ENCODE measurements around the gene BANK1.

The BANK1 gene

GRCh38 chr4:101870874-101871273 is 80.3 kb downstream of the BANK1 start:
- no peak overlapping the region for H3K18ac ChIP-seq (ENCODE audit: low read depth in 1 of 2, low read length in 2 of 2)
- no peak overlapping the region for H4K91ac ChIP-seq (ENCODE audit: low read length)
- no peak overlapping the region for H2BK12ac ChIP-seq (ENCODE audit: low read length in 2 of 2)
- no peak overlapping the region for H2BK120ac ChIP-seq (ENCODE audit: low read depth, low read length)
- no peak overlapping the region for H2AK5ac ChIP-seq (ENCODE audit: low read length, severe bottlenecking)
- no peaks in the 10 kb centered on the region for H3K4me1 ChIP-seq (ENCODE audit: control insufficient read depth, insufficient read depth, low read depth, low read length)
- H3K4me3 ChIP-seq (ENCODE audit: insufficient read depth in 1 of 2, low read depth in 1 of 2, low read length in 2 of 2), result no peak overlapping the region
- H2AFZ ChIP-seq (ENCODE audit: low read depth, low read length), result no peak overlapping the region
- no peak for DNase-seq
- H3K9me3 ChIP-seq (ENCODE audit: control insufficient read depth, low read length), result peaks cover 1% of the 10 kb centered on the region
- no peak overlapping the region for H3K4ac ChIP-seq (ENCODE audit: low read depth in 1 of 2, low read length in 2 of 2)
- no peak overlapping the region for H3K27ac ChIP-seq (ENCODE audit: low read length, poor library complexity, severe bottlenecking)
- H4K8ac ChIP-seq (ENCODE audit: low read length), result no peak overlapping the region
- no peaks in the 10 kb centered on the region for H3K79me1 ChIP-seq (replicated peaks; ENCODE audit: low read length, poor library complexity, severe bottlenecking)
- H3K14ac ChIP-seq (ENCODE audit: low read length in 2 of 2), result no peak overlapping the region
- H3K23ac ChIP-seq (ENCODE audit: low read length in 2 of 2), result no peak overlapping the region
- no peak overlapping the region for H2BK15ac ChIP-seq (ENCODE audit: low read depth, poor library complexity, severe bottlenecking)
- no peak overlapping the region for H3K9ac ChIP-seq (ENCODE audit: low read length)
- no peak overlapping the region for H3K4me2 ChIP-seq (ENCODE audit: low read length, poor library complexity, severe bottlenecking)
- no peaks in the 10 kb centered on the region for H3K36me3 ChIP-seq (ENCODE audit: control insufficient read depth in 1 of 2, insufficient read depth in 2 of 2, low read depth in 1 of 2, low read length in 2 of 2)
- H2BK5ac ChIP-seq (ENCODE audit: low read depth, low read length, poor library complexity, severe bottlenecking), result no peak overlapping the region
- 80% methylated on average over 1 of the region's 1 CpG for WGBS
- H3K27me3 ChIP-seq (ENCODE audit: control insufficient read depth in 1 of 2, insufficient read depth in 1 of 2, low read length in 2 of 2), result no peaks in the 10 kb centered on the region

- H3K4me2 ChIP-seq (ENCODE audit: low read length, poor library complexity, severe bottlenecking), result peak overlapping the region; percentile 11
- no peak overlapping the region for H3K27ac ChIP-seq (ENCODE audit: low read length, poor library complexity, severe bottlenecking)
- no peak overlapping the region for H2BK120ac ChIP-seq (ENCODE audit: low read depth, low read length)
- 86% methylated on average over 2 of the region's 2 CpGs for WGBS
- H3K4ac ChIP-seq (ENCODE audit: low read depth in 1 of 2, low read length in 2 of 2), result no peak overlapping the region
- H2BK12ac ChIP-seq (ENCODE audit: low read length in 2 of 2), result peak overlapping the region in 1 of 2 experiments; percentile 52
- H3K18ac ChIP-seq (ENCODE audit: low read depth in 1 of 2, low read length in 2 of 2), result no peak overlapping the region
- no peaks in the 10 kb centered on the region for H3K79me1 ChIP-seq (replicated peaks; ENCODE audit: low read length, poor library complexity, severe bottlenecking)
- H3K23ac ChIP-seq (ENCODE audit: low read length in 2 of 2), result no peak overlapping the region
- DNase-seq, result no peak
- H3K36me3 ChIP-seq (ENCODE audit: control insufficient read depth in 1 of 2, insufficient read depth in 2 of 2, low read depth in 1 of 2, low read length in 2 of 2), result no peaks in the 10 kb centered on the region
- H2BK15ac ChIP-seq (ENCODE audit: low read depth, poor library complexity, severe bottlenecking), result no peak overlapping the region
- H3K14ac ChIP-seq (ENCODE audit: low read length in 2 of 2), result no peak overlapping the region
- H2AK5ac ChIP-seq (ENCODE audit: low read length, severe bottlenecking), result no peak overlapping the region
- H4K8ac ChIP-seq (ENCODE audit: low read length), result peak overlapping the region; percentile 2
- H3K9me3 ChIP-seq (ENCODE audit: control insufficient read depth, low read length), result no peaks in the 10 kb centered on the region
- peak overlapping the region; percentile 14 for H2AFZ ChIP-seq (ENCODE audit: low read depth, low read length)
- H3K9ac ChIP-seq (ENCODE audit: low read length), result no peak overlapping the region
- H3K27me3 ChIP-seq (ENCODE audit: control insufficient read depth in 1 of 2, insufficient read depth in 1 of 2, low read length in 2 of 2), result no peaks in the 10 kb centered on the region
- H2BK5ac ChIP-seq (ENCODE audit: low read depth, low read length, poor library complexity, severe bottlenecking), result no peak overlapping the region
- no peak overlapping the region for H3K4me3 ChIP-seq (ENCODE audit: insufficient read depth in 1 of 2, low read depth in 1 of 2, low read length in 2 of 2)
- H3K4me1 ChIP-seq (ENCODE audit: control insufficient read depth, insufficient read depth, low read depth, low read length), result no peaks in the 10 kb centered on the region
- no peak overlapping the region for H4K91ac ChIP-seq (ENCODE audit: low read length)
Measured at GRCh38 chr4:101871962-101872676, 81.6 kb downstream of the BANK1 start.

DNA sequence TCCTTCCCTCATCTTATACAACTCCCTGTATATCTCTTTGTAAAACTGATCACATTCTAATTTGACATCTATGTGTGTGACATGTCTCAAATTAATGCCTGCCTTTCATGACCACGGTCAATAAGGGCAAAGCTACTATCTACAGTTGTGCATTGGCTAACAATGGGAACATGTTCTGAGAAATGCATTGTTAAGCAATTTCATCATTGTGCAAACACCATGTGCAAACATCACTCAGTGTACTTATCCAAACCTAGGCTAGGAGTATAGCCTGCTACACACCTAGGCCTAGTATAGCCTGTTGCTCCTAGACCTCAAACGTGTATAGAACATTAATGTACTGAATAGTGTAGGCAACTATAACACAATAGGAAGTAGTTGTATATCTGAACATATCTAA is 95.0 kb downstream of the BANK1 start:
- H3K27ac ChIP-seq (ENCODE audit: low read length, poor library complexity, severe bottlenecking), result no peak overlapping the region

GRCh38 chr4:101886826-101887225 is 96.3 kb downstream of the BANK1 start:
- H2AK5ac ChIP-seq (ENCODE audit: low read length, severe bottlenecking), result no peak overlapping the region
- H2BK12ac ChIP-seq (ENCODE audit: low read length in 2 of 2), result no peak overlapping the region
- no peak overlapping the region for H2AFZ ChIP-seq (ENCODE audit: low read depth, low read length)
- H3K9ac ChIP-seq (ENCODE audit: low read length), result no peak overlapping the region
- H3K4me1 ChIP-seq (ENCODE audit: control insufficient read depth, insufficient read depth, low read depth, low read length), result no peaks in the 10 kb centered on the region
- H3K14ac ChIP-seq (ENCODE audit: low read length in 2 of 2), result no peak overlapping the region
- H3K4me2 ChIP-seq (ENCODE audit: low read length, poor library complexity, severe bottlenecking), result no peak overlapping the region
- H3K27me3 ChIP-seq (ENCODE audit: control insufficient read depth in 1 of 2, insufficient read depth in 1 of 2, low read length in 2 of 2), result no peaks in the 10 kb centered on the region
- no peaks in the 10 kb centered on the region for H3K36me3 ChIP-seq (ENCODE audit: control insufficient read depth in 1 of 2, insufficient read depth in 2 of 2, low read depth in 1 of 2, low read length in 2 of 2)
- peaks cover 4% of the 10 kb centered on the region for H3K9me3 ChIP-seq (ENCODE audit: control insufficient read depth, low read length)
- no peak overlapping the region for H3K18ac ChIP-seq (ENCODE audit: low read depth in 1 of 2, low read length in 2 of 2)
- WGBS, result 100% methylated on average over 1 of the region's 3 CpGs
- H2BK15ac ChIP-seq (ENCODE audit: low read depth, poor library complexity, severe bottlenecking), result no peak overlapping the region
- no peak overlapping the region for H3K4ac ChIP-seq (ENCODE audit: low read depth in 1 of 2, low read length in 2 of 2)
- H3K27ac ChIP-seq (ENCODE audit: low read length, poor library complexity, severe bottlenecking), result no peak overlapping the region
- H3K79me1 ChIP-seq (replicated peaks; ENCODE audit: low read length, poor library complexity, severe bottlenecking), result no peaks in the 10 kb centered on the region
- no peak overlapping the region for H2BK5ac ChIP-seq (ENCODE audit: low read depth, low read length, poor library complexity, severe bottlenecking)
- H4K8ac ChIP-seq (ENCODE audit: low read length), result no peak overlapping the region
- no peak overlapping the region for H2BK120ac ChIP-seq (ENCODE audit: low read depth, low read length)
- no peak overlapping the region for H3K4me3 ChIP-seq (ENCODE audit: insufficient read depth in 1 of 2, low read depth in 1 of 2, low read length in 2 of 2)
- H3K23ac ChIP-seq (ENCODE audit: low read length in 2 of 2), result no peak overlapping the region
- DNase-seq, result no peak
- H4K91ac ChIP-seq (ENCODE audit: low read length), result no peak overlapping the region

More for the DNA sequence above, 95.0 kb downstream of the BANK1 start:
- Histone ChIP-seq H3K4me1 (ENCODE audit: control insufficient read depth, insufficient read depth, low read depth, low read length) (no peaks in the 10 kb centered on the region), H2BK12ac (ENCODE audit: low read length in 2 of 2) (no peak overlapping the region), H4K91ac (ENCODE audit: low read length) (no peak overlapping the region), H2BK15ac (ENCODE audit: low read depth, poor library complexity, severe bottlenecking) (no peak overlapping the region), H2AK5ac (ENCODE audit: low read length, severe bottlenecking) (no peak overlapping the region), H3K9ac (ENCODE audit: low read length) (no peak overlapping the region), H3K14ac (ENCODE audit: low read length in 2 of 2) (no peak overlapping the region), H3K18ac (ENCODE audit: low read depth in 1 of 2, low read length in 2 of 2) (no peak overlapping the region), H2BK5ac (ENCODE audit: low read depth, low read length, poor library complexity, severe bottlenecking) (no peak overlapping the region), H2BK120ac (ENCODE audit: low read depth, low read length) (no peak overlapping the region), H3K4me2 (ENCODE audit: low read length, poor library complexity, severe bottlenecking) (no peak overlapping the region), H3K23ac (ENCODE audit: low read length in 2 of 2) (no peak overlapping the region), H3K4me3 (ENCODE audit: insufficient read depth in 1 of 2, low read depth in 1 of 2, low read length in 2 of 2) (no peak overlapping the region), H3K9me3 (ENCODE audit: control insufficient read depth, low read length) (no peaks in the 10 kb centered on the region), H3K36me3 (ENCODE audit: control insufficient read depth in 1 of 2, insufficient read depth in 2 of 2, low read depth in 1 of 2, low read length in 2 of 2) (no peaks in the 10 kb centered on the region), H2AFZ (ENCODE audit: low read depth, low read length) (no peak overlapping the region), H3K4ac (ENCODE audit: low read depth in 1 of 2, low read length in 2 of 2) (no peak overlapping the region), H4K8ac (ENCODE audit: low read length) (no peak overlapping the region), H3K27me3 (ENCODE audit: control insufficient read depth in 1 of 2, insufficient read depth in 1 of 2, low read length in 2 of 2) (no peaks in the 10 kb centered on the region), H3K79me1 (replicated peaks; ENCODE audit: low read length, poor library complexity, severe bottlenecking) (no peaks in the 10 kb centered on the region)
- DNase-seq, result no peak
- 100% methylated on average over 1 of the region's 2 CpGs for WGBS

Measured in mesenchymal stem cell (in vitro differentiated cells and primary cell).